NCI-H2081 (cell line): ENCODE measurements around the gene CFAP46.
A peak's percentile ranks its signal among the peaks of the same experiment; 100 is the strongest.
"Not testable (repeated sequence)": the region's sequence is repeated elsewhere in the genome, so short reads cannot be mapped to it uniquely, and the experiment has no call there.

Experiments used
- DNase-seq, 2 experiments: peaks; one replicate each; lab custom pipeline; 2025; lab: John Stamatoyannopoulos, UW

Gene CFAP46

GRCh38 chr10:132912713-132913558 lies 29.4 kb downstream of the CFAP46 start:
- no peak for DNase-seq

DNA sequence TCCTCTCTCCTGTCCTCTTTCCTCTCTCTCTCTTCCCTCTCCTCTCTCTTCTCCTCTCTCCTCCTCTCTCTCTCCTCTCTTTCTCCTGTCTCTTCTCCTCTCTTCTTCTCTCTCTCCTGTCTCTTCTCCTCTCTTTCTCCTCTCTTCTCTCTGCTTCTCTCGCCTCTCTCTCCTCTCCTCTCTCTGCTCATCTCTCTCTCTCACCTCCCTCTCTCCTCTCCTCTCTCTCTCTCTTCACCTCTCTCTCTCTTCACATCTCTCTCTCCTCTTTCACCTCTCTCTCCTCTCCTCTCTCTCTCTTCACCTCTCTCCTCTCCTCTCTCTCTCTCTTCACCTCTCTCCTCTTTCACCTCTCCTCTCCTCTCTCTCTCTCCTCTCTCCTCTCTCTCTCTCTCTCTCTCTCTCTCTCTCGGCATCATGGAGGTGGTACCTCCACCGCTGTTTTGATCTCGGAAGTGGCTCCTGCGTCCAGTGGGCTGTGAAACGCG lies 30.1 kb downstream of the CFAP46 start:
- DNase-seq, result no peak

- no peak for DNase-seq
Observed at GRCh38 chr10:132911786-132912097, 30.6 kb downstream of the CFAP46 start.

DNA sequence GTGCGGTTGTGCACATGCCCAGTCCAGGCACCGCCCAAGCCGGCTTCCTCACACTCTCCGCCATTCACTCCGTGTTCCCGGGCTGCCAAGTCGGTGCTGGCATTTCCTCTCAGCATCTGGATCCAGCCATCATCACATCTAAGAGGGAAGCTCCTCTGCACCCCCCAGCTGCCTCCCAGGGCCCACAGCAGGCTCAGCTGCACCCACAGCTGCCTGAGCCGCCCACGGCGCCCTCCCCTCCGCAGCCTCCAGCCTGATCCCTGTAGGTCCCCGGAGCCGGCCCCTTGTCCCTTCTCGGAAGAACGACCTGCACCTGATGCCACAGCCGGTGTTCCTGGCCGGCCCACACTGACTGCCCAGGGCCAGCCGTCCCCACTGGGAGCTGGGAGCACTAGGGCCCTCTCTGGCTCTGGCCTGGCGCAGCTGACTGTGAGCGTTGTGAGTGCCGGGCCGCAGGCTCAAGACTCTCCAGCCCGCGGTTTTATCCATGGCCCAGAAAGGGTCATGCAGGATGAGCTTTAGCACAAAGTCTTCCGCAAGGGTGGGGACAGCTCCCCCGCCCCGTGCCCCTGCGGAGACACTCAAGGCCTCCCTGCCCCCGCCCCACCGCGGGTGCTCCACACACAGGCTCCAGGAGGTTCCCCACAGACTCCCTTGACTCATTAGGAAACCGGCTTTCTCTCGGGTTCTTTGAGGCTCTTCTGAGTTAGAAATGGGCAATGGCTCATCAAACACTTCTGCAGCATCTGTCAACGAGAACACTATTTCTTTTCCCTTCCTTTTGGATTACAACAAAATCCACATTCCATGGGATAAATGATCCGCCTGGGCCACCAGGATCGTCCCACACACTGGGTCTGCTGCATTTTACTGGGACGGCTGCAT lies 31.2 kb downstream of the CFAP46 start:
- DNase-seq, result no peak

DNA sequence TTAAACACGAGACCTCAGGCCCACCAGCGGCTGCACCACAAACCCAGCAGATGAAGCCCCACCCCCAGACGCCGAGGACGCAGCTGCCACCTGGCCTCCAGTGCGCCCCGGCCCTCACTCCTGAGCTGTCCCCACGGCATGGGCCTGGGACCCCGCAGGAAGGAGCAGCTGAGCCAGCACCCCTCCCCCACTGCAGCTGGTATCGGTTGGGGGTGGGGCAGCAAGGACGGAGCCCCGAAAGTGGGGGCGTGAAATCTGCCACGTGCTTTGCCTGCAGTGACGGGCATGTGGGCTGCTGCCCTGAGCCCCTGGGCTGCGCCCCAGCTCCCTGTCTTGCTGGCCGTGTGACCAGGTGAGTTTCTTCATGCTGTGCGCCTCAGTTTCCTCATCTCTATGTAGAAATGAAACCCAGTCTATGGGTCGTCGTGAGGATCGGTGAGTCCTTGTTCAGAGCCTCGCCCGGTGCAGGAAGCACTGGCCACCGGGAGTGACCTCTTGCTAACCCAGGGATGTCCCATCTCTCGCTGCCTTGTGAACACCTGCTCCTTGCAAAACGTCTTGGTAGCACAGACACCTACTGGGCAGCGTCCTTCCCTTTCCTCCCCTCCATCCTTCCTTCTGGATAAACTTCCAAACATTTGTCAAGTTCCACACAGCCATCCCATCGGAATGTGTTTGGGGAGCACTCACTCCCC lies 32.0 kb downstream of the CFAP46 start:
- no peak for DNase-seq

- DNase-seq, result no peak
Observed at GRCh38 chr10:132909491-132910071, 32.8 kb downstream of the CFAP46 start.

GRCh38 chr10:132908621-132909295 lies 33.6 kb downstream of the CFAP46 start:
- DNase-seq, result no peak

DNA sequence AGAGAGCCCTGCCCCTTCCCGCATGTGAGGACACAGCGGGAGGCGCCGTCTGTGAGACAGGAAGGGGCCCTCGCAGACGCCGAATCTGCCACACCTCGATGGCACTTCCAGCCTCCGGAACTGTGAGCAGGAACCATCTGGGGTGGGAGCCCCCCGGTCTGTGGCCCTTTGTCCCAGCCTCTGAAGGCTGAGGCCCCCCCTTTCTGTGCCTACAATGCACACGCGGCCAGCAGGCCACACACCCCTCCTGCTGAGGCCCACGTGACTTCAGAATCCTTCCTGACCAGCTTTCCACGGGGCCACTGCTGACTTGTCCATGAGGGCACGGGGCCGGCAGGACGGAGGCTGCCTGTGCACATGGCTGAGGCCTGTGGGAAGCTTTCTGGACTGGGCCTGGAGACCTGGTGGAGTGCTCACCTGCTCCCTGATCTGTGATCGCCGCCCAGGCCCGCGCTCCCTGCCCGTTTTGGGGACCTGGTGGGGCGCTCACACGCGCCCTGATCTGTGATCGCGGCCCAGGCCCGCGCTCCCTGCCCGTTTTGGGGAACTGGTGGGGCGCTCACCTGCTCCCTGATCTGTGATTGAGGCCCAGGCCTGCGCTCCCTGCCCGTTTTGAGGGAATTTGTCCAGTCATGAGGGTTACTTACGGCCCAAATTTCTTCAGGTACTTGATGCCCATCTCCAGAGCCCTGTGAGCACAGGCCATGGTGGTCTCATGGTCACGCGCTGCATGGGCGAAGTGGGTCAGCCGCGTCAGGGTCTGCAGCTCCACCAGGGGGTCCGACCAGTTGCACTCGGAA lies 34.3 kb downstream of the CFAP46 start:
- no peak for DNase-seq

DNA sequence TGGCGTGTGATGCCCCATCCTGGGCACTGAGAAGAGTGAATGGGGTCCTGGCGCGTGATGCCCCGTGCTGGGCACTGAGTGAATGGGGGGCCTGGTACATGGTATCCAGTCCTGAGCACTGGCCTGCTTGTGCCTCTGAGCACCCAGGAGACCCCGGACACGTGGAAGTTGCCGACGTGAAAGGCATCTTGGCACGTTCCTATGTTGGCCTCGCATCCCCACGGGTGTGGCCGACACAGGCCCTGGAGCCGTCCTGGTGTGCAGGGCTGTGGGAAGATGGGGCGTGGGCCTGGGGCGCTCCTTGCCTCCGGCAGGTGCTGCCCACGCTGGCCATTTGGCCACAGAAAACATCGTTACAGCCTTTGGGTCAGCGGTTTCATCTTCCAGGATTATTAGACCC lies 35.5 kb downstream of the CFAP46 start:
- DNase-seq, result no peak

- no peak for DNase-seq
Observed at GRCh38 chr10:132906106-132906505, 36.3 kb downstream of the CFAP46 start.

GRCh38 chr10:132905661-132906060 lies 36.7 kb downstream of the CFAP46 start:
- DNase-seq, result no peak

DNA sequence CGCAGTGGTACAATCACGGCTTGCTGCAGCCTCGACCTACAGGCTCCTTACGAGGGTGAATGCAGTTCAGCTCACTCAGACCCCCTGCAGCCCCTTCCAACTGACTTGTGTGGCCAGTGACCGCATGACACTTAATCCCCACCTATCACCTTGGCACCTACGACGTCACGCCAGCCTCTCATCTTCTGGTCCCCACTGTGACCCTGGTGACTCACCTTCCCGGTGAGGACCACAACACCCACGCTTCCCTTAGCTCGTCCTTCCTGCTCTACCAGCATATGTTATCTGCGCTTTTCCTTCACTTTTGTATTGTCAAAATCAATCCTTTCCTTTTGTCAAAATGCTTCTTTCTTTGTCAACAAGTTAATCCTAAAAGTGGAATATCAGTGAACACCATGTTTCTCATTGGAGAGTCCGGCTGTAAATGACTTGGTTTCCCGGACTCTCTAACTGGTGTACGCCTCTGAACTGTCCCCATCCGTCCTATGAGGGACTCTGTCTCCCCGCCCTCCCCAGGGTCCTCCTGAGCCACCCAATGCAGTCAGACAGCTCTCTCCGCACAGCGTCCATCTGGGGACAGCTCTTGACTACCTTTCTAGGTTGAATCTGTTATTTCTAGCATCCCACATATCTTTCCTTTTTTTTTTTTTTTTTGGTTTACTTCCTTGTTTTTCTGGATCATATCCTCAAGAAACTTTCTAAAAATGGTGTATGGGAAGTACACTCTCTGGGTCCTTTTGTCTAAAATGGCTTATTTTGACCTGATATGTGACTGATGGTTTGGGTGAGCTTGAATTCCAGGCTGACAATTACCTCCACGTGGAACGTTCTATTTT lies 37.3 kb downstream of the CFAP46 start:
- DNase-seq, result no peak

GRCh38 chr10:132904181-132904813 lies 38.1 kb downstream of the CFAP46 start:
- DNase-seq, result peak; percentile 18 to 47

DNA sequence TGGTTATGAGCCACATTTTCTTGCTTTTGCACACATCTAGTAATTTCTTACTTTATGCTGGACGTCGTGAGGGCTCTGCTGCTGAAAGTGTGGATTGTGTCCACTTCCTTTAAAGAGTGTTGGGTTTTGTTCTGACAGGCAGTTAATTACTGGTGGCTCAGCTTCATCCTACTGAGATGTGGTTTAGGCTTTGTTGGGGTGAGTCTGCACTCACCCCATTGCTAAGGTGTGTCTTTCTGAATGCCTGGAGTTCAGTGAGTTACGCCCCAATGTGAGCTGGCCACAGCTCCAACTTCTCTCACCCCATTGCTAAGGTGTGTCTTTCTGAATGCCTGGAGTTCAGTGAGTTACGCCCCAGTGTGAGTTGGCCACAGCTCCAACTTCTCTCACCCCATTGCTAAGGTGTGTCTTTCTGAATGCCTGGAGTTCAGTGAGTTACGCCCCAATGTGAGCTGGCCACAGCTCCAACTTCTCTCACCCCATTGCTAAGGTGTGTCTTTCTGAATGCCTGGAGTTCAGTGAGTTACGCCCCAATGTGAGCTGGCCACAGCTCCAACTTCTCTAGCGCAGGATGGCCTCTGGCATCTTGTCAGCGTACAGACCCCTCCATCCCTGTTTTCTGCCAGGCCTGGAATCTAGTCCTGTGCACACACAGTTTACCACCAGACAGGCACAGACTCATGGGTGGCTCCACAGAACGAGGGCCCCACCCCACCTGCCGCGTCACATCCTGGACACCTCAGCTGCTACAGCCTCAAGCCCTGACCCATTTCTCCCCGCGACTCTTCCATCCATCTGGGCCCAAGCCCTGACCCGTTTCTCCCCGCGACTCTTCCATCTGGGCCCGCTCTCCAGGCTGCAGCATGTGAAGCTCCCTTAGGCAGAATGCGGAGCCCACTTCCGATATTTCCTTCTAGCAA lies 39.5 kb downstream of the CFAP46 start:
- not testable (repeated sequence) for DNase-seq

DNA sequence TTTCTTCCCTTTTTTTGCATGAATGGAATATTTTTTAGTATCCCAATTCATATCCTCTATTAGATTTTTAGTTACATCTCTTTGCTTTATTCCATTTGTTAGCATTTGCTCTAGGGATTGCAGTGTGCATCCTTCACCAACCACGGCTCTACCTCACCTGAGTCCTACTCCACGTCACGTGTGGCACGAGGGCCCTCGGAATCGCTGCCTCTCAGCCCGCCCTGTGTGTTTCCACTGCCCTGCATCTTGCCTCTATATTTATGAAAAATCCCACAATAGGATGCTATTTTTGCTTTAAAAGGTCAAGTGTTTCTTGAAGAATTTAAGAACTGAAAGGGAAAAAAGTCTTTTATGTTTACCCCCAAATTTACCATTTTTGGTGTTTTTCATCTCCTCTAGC lies 41.0 kb downstream of the CFAP46 start:
- no peak for DNase-seq

- DNase-seq, result no peak
Observed at GRCh38 chr10:132900211-132900756, 42.1 kb downstream of the CFAP46 start.

DNA sequence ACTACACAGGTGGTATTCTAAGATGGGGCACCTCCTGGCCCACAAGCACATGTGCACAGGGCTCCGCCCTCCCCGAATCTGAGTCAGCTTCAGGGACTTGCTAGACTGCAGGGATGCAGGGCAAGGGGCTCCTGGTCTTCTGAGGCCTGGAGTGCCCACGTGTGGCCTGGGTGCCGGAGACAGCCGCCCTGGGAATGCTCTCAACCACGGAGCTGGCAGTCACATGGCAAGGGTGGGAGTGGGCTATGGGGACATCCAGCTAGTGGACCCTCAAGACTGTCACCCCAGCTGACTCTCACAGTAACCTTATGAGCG lies 42.7 kb downstream of the CFAP46 start:
- DNase-seq, result no peak
